H1 (cell line): Measurements from ENCODE around the gene POLR2C.

Source experiments
- BACH1 ChIP-seq: IDR thresholded peaks from 2 replicates; pipeline ENCODE4 v1.6.1; 2012; ENCODE audit warnings: low read length, improper control_type of control experiment
- CHD2 ChIP-seq: IDR thresholded peaks from 2 replicates; pipeline ENCODE4 v1.6.1; 2012; ENCODE audit warnings: low read length, improper control_type of control experiment
- EP300 ChIP-seq, 2 experiments: IDR thresholded peaks; 1 replicate in 1 of 2; 2 replicates in 1 of 2; pipeline ENCODE4 v1.6.1; 2011 to 2012; ENCODE audit warnings: low read depth in 2 of 2, low read length in 2 of 2, mild to moderate bottlenecking in 2 of 2, borderline replicate concordance in 1 of 2, inconsistent platforms in 1 of 2, moderate library complexity in 1 of 2
- GTF2F1 ChIP-seq: IDR thresholded peaks from 2 replicates; pipeline ENCODE4 v1.6.1; 2012; ENCODE audit warnings: low read depth, low read length, improper control_type of control experiment, borderline replicate concordance
- POLR2AphosphoS5 ChIP-seq: IDR thresholded peaks from 2 replicates; pipeline ENCODE4 v1.6.1; 2011; ENCODE audit warnings: low read depth, low read length
- RAD21 ChIP-seq, 2 experiments: IDR thresholded peaks in 1 of 2; conservative IDR thresholded peaks in 1 of 2; 2 replicates each; pipeline ENCODE4 v1.6.1; 2011; ENCODE audit warnings: low read depth in 2 of 2, low read length in 2 of 2, improper control_type of control experiment in 1 of 2, inconsistent platforms in 1 of 2, mild to moderate bottlenecking in 1 of 2, moderate library complexity in 1 of 2
- TAF1 ChIP-seq: IDR thresholded peaks from 2 replicates; pipeline ENCODE4 v1.6.1; 2011; ENCODE audit warnings: mild to moderate bottlenecking, low read depth, low read length
- TF ChIP-seq, protein P1 (sequence below): IDR thresholded peaks from 2 replicates; pipeline ENCODE4 v1.6.1; 2012; ENCODE audit warnings: inconsistent platforms
- TF ChIP-seq, protein P2 (sequence below), 3 experiments: IDR thresholded peaks; 1 replicate in 2 of 3; 2 replicates in 1 of 3; pipeline versions ENCODE4 v1.5.1 to v1.6.1; 2011; ENCODE audit warnings: low read length in 3 of 3, mild to moderate bottlenecking in 3 of 3, inconsistent platforms in 2 of 3, low read depth in 1 of 3, moderate library complexity in 1 of 3; ENCODE audit not compliant: insufficient read depth in 1 of 3; ENCODE audit errors: control extremely low read depth in 1 of 3
- TF ChIP-seq, protein P3 (sequence below): IDR thresholded peaks from 2 replicates; pipeline ENCODE4 v1.6.1; 2011; ENCODE audit warnings: low read depth, mild to moderate bottlenecking, low read length; ENCODE audit not compliant: insufficient read depth

DNA sequence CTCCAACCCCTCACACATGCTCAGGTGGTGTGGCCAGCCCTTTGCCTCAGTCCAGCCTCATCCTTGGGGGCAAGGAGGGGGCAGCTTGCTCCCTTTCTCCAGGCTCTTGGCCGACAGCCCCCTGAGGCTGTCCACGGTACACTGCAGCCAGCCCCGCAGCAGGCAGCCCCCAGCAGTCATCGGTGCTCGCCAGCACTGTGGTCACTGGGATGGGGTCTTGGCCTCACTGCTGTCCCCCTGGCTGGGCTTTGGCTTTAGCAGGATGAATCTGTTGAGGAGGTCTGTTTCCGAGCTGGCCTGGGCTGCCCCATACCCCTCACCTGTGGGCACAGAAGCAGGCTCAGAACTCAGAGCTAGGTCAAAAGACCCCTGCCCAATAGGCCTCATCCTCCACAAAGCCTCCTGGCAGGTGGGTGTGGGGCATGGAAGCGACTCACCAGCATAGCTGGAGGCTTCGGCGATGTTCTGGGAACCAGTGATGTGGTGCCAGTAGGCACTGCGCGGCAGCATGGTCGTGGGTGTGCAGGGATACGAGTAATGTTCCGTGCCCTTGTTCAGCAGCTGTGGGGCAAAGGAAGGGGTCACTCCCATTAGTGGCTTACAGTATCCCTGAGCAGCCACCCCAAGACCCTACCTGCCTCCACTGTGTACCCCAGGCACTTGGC is 10.8 kb downstream of the POLR2C start:
- no peak for TF ChIP-seq GTF2F1
- TF ChIP-seq, protein P1, sequence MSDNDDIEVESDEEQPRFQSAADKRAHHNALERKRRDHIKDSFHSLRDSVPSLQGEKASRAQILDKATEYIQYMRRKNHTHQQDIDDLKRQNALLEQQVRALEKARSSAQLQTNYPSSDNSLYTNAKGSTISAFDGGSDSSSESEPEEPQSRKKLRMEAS, result no peak
- TF ChIP-seq BACH1, result no peak
- no peak for TF ChIP-seq EP300 (IDR thresholded peaks at IDR 0.05; ENCODE audit: borderline replicate concordance in 1 of 2, low read depth in 2 of 2, low read length in 2 of 2)
- TF ChIP-seq, protein P2, sequence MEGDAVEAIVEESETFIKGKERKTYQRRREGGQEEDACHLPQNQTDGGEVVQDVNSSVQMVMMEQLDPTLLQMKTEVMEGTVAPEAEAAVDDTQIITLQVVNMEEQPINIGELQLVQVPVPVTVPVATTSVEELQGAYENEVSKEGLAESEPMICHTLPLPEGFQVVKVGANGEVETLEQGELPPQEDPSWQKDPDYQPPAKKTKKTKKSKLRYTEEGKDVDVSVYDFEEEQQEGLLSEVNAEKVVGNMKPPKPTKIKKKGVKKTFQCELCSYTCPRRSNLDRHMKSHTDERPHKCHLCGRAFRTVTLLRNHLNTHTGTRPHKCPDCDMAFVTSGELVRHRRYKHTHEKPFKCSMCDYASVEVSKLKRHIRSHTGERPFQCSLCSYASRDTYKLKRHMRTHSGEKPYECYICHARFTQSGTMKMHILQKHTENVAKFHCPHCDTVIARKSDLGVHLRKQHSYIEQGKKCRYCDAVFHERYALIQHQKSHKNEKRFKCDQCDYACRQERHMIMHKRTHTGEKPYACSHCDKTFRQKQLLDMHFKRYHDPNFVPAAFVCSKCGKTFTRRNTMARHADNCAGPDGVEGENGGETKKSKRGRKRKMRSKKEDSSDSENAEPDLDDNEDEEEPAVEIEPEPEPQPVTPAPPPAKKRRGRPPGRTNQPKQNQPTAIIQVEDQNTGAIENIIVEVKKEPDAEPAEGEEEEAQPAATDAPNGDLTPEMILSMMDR (IDR thresholded peaks at IDR 0.05; ENCODE audit: control extremely low read depth in 1 of 3, insufficient read depth in 1 of 3, low read depth in 1 of 3, low read length in 3 of 3), result no peak
- TF ChIP-seq POLR2AphosphoS5, result no peak
- TF ChIP-seq CHD2, result no peak
- no peak for TF ChIP-seq RAD21 (IDR thresholded peaks at IDR 0.05 in 1 of 2, conservative IDR thresholded peaks at IDR 0.05 in 1 of 2; ENCODE audit: low read depth in 2 of 2, low read length in 2 of 2)
- TF ChIP-seq, protein P3, sequence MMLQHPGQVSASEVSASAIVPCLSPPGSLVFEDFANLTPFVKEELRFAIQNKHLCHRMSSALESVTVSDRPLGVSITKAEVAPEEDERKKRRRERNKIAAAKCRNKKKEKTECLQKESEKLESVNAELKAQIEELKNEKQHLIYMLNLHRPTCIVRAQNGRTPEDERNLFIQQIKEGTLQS, result no peak
- no peak for TF ChIP-seq TAF1
